Esophagus muscularis mucosa (tissue), 4 donors: ENCODE measurements around the gene STRIP2.

Experiments used
- EP300 ChIP-seq: sonication (generic); formaldehyde crosslinking; IDR thresholded peaks from one replicate; pipeline ENCODE4 v1.6.1; 2017; ENCODE audit warnings: antibody characterized with exemption
- POLR2A ChIP-seq: fragments of 450-650 bp; IDR thresholded peaks from one replicate; pipeline ENCODE4 v1.6.1; 2017; ENCODE audit warnings: antibody characterized with exemption, moderate library complexity, mild to moderate bottlenecking, low read depth
- POLR2AphosphoS5 ChIP-seq, 2 donors: sonication (generic); formaldehyde crosslinking; IDR thresholded peaks; one replicate each; pipeline ENCODE4 v1.6.1; 2017; ENCODE audit warnings: antibody characterized with exemption in 2 of 2
- TF ChIP-seq, protein P1 (sequence below), 3 experiments: fragments of 200-600 bp in 2 of 3; fragments of 450-650 bp in 1 of 3; sonication (generic) in 2 of 3; IDR thresholded peaks; one replicate each; pipeline ENCODE4 v1.5.1; 2017 to 2019; ENCODE audit warnings: antibody characterized with exemption in 3 of 3, mild to moderate bottlenecking in 2 of 3, moderate library complexity in 1 of 3

DNA sequence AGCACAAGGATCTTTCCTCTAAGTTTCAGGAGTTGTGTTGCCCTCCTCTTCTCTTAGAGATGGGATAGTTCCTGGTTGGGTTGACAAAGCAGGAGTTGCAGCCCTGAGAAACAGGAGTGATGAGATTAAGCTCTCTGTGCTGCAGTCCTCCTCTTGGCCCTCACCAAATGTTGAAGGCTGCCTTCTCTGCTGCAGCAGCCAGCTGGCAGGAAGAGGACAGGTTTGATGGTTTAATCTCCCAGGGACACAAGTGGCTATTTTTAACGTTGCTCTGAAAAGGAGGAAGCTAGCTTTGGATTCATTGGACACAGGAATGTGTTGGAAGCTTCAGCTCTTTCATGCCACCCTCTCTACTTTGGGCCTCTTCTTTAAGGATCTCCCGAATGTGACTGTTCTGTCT is 9.4 kb downstream of the STRIP2 start:
- TF ChIP-seq, protein P1, sequence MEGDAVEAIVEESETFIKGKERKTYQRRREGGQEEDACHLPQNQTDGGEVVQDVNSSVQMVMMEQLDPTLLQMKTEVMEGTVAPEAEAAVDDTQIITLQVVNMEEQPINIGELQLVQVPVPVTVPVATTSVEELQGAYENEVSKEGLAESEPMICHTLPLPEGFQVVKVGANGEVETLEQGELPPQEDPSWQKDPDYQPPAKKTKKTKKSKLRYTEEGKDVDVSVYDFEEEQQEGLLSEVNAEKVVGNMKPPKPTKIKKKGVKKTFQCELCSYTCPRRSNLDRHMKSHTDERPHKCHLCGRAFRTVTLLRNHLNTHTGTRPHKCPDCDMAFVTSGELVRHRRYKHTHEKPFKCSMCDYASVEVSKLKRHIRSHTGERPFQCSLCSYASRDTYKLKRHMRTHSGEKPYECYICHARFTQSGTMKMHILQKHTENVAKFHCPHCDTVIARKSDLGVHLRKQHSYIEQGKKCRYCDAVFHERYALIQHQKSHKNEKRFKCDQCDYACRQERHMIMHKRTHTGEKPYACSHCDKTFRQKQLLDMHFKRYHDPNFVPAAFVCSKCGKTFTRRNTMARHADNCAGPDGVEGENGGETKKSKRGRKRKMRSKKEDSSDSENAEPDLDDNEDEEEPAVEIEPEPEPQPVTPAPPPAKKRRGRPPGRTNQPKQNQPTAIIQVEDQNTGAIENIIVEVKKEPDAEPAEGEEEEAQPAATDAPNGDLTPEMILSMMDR (IDR thresholded peaks at IDR 0.05): no peak
- TF ChIP-seq POLR2AphosphoS5 (IDR thresholded peaks at IDR 0.05) (peak in 1 of 2 donors; percentile 42), POLR2A (no peak), EP300 (no peak)
